ENCODE measurements around the gene STXBP5.

The STXBP5 gene

GRCh38 chr6:147297124-147297523, 92.9 kb downstream of the STXBP5 start:
- no peak for DNase-seq

GRCh38 chr6:147297663-147298316, 93.6 kb downstream of the STXBP5 start:
- DNase-seq: no peak

GRCh38 chr6:147298461-147298860, 94.2 kb downstream of the STXBP5 start:
- DNase-seq: no peak

- no peak for DNase-seq
Observed at GRCh38 chr6:147299035-147299434, 94.8 kb downstream of the STXBP5 start.

- DNase-seq: no peak
Observed at GRCh38 chr6:147301070-147301469, 96.9 kb downstream of the STXBP5 start.

GRCh38 chr6:147304016-147304415, 99.8 kb downstream of the STXBP5 start:
- DNase-seq: no peak

GRCh38 chr6:147310521-147310920, 106.3 kb downstream of the STXBP5 start:
- DNase-seq: no peak

- DNase-seq: no peak
Observed at GRCh38 chr6:147311218-147311617, 107.0 kb downstream of the STXBP5 start.

- DNase-seq: no peak
Observed at GRCh38 chr6:147321260-147321659, 117.0 kb downstream of the STXBP5 start.

- DNase-seq: no peak
Observed at GRCh38 chr6:147322299-147323162, 118.3 kb downstream of the STXBP5 start.

- DNase-seq: no peak
Observed at GRCh38 chr6:147325557-147325956, 121.3 kb downstream of the STXBP5 start.

- no peak for DNase-seq
Observed at GRCh38 chr6:147331401-147331800, 127.2 kb downstream of the STXBP5 start.

- no peak for DNase-seq
Observed at GRCh38 chr6:147337921-147338320, 133.7 kb downstream of the STXBP5 start.

- no peak for DNase-seq
Observed at GRCh38 chr6:147341486-147341885, 137.3 kb downstream of the STXBP5 start.

GRCh38 chr6:147345902-147346301, 141.7 kb downstream of the STXBP5 start:
- DNase-seq: no peak

- DNase-seq: no peak
Observed at GRCh38 chr6:147347179-147347881, 143.1 kb downstream of the STXBP5 start.

- DNase-seq: no peak
Observed at GRCh38 chr6:147347882-147348575, 143.8 kb downstream of the STXBP5 start.

GRCh38 chr6:147361311-147361981, 157.2 kb downstream of the STXBP5 start:
- no peak for DNase-seq

GRCh38 chr6:147366290-147366689, 162.1 kb downstream of the STXBP5 start:
- DNase-seq: no peak

GRCh38 chr6:147371325-147371724, 167.1 kb downstream of the STXBP5 start:
- no peak for DNase-seq

GRCh38 chr6:147372806-147373205, 168.6 kb downstream of the STXBP5 start:
- no peak for DNase-seq
